NCI-H1694 treated with DMSO at 0.1 percent for 48 hours (cell line): ENCODE results near the gene HOOK1.
"Not testable (repeated sequence)": the region's sequence is repeated elsewhere in the genome, so short reads cannot be mapped to it uniquely, and the experiment has no call there.

ENCODE experiments used
- DNase-seq: peaks from one replicate; lab custom pipeline; 2025; lab: John Stamatoyannopoulos, UW

The HOOK1 gene

GRCh38 chr1:59885160-59885832, 70.5 kb downstream of the HOOK1 start:
- no peak for DNase-seq

DNA sequence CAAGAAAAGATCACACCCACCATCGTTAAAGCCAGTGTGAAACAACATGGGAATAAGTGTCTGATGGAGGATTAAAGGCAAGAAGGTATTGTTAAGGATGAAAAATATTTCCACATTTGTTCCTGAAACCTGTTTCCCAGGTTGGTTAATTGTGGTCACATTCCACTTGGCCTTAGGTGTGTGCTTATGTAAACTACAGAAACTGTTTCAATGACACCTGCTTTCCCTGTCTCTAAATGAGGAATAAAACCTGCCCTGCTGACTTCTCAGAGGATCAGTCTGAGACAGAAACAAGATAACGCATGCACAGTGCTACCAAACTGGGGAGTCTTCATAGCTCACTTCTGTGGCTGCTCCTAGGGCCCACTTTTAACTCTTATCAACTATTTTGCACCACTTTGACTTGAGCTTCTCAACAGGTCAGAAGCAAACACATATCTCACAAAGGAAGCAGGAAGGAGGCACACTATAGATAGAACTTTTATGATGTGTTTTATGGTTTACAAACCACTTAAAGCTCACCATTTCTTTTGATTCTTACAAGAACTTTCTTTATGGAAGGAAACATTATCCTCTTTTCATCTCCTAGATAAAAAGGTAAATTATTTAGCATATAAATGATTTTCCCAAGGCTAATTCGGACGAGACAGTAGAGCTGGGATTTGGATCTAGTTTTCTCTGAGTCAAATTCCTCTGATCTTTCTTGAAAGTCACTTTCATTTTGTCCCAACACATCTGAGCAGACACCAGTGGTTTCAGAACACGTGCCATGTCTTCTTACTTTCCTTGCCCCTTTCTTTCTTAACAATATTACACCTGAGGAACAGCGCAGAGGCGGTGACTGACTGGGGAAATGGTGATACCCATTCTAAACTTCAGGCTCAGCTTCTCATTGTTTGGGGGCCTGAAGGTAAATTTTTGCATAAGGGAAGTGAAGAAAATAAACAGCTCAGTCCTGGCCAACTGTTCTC, 78.4 kb downstream of the HOOK1 start:
- no peak for DNase-seq

- DNase-seq: no peak
These were observed 82.4 kb downstream of the HOOK1 start for GRCh38 chr1:59897165-59897564.

- no peak for DNase-seq
These were observed 84.2 kb downstream of the HOOK1 start for GRCh38 chr1:59898927-59899326.

DNA sequence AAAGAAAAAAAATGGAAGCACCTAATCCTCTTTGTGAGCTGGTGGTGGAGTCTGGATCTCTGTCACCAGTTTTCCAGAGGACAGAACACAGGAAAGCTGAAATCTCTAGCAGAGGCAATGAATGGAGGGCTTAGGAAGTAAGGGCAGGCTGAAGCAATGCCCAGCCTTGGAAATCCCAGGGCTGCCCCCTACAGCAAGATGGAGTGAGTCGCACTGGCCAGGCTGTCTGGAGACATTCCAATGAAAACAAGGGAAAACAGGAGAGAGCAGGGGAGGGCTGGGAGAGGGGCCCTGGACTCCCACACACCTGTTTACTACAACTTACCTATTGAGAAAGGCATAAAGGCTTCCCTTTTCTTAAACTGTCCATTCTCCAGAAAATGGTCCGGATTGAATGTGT, 85.9 kb downstream of the HOOK1 start:
- DNase-seq: no peak

- no peak for DNase-seq
These were observed 87.1 kb downstream of the HOOK1 start for GRCh38 chr1:59901770-59902388.

DNA sequence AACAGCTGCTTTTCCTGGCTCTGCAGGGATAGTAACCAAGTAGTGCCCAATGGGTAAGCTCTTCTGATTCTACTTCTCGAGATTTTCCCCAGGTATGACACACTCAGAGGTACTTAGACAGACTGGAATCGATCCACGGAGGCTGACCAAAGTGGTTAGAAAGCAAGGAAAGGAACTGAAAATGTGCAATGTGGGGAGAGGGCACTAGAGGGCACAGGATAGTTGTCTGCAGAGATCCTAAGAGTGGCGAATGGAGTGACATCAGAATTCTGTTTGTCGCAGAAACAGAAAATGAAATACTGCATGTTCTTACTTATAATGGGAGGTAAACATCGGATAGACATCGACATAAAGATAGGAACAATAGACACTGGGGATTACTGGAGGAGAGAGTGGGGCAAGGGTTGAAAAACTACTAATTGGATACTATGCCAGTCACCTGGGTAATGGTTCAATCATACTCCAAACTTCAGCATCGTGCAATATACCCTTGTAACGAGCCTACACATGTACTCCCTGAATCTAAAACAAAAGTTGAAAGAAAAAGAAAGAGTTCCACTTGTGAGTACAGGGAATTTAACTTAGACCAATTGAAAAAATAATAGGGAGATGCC, 88.5 kb downstream of the HOOK1 start:
- peak; percentile 36 for DNase-seq

- DNase-seq: no peak
These were observed 92.2 kb downstream of the HOOK1 start for GRCh38 chr1:59906931-59907330.

DNA sequence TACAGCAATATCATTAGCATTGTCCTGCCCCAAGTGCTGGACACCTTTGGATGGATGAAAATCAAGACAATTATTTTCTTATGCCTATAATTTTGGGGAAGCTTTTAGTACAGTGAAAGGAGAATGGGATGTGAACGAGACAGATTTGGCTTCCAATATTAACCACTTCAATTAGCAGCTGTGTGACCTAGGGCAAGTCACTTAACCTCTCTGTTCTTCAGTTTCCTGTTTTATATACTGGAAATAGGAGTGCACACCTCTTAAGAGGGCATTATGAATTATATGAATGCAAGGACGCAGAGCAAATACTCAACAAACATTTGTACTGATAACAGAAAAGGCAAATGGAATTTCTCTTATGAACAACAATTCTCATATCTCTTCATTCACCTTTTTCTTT, 93.3 kb downstream of the HOOK1 start:
- no peak for DNase-seq

- DNase-seq: no peak
These were observed 93.9 kb downstream of the HOOK1 start for GRCh38 chr1:59908682-59909081.

DNA sequence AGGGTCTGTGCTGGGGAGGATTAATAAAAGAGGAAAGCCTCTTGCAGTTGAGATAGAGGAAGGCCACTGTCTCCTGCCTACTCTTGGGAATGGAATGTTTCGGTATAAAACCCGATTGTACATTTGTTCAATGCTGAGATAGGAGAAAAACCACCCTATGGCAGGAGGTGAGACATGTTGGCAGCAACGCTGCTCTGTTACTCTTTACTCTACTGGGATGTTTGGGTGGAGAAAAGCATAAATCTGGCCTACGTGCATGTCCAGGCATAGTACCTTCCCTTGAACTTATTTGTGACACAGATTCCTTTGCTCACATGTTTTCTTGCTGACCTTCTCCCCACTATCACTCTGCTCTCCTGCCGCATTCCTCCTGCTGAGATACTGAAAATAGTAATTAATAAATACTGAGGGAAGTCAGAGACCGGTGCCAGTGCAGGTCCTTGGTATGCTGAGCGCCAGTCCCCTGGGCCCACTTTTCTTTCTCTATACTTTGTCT, 100.1 kb downstream of the HOOK1 start:
- DNase-seq: not testable (repeated sequence)

- DNase-seq: no peak
These were observed 100.8 kb downstream of the HOOK1 start for GRCh38 chr1:59915516-59915915.

- no peak for DNase-seq
These were observed 102.5 kb downstream of the HOOK1 start for GRCh38 chr1:59917026-59917784.

DNA sequence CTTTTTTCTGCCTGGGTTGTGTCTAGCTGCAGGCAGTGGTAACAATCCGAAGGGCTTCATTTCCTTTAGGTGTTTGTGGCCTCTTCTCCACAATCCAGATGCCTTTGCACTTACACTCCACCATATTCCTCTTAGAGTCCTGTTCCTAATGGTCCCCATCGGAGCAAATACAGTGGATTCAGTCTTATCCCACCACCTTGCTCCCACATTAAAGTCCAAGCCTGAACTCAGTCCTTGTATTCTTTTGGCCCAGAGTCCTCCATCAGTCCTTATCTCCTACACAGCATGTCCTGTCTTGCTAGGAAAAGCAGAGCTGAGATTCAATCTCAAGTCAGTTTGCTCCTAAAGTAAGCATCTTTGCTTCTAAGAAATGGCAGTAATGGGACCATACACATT, 103.0 kb downstream of the HOOK1 start:
- no peak for DNase-seq

DNA sequence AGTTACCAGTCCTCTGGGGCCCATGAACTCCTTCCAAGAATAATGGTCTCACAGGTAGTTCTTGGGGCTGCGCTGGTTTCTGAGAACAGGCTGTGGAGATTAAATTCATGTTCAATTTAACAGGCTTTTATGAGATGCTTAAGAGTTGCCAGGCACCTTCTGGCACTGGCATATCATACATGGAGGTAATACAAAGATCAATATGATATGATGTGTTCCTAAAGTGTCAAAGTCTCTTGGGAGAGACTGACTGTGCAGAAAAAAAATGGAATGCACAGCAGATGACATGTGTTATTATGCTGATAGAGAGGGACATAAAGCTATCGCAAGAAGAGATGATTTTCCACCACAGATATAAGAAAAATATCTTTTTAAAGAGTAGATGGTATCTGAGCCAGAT, 105.0 kb downstream of the HOOK1 start:
- no peak for DNase-seq

- not testable (repeated sequence) for DNase-seq
These were observed 106.6 kb downstream of the HOOK1 start for GRCh38 chr1:59921258-59921899.

DNA sequence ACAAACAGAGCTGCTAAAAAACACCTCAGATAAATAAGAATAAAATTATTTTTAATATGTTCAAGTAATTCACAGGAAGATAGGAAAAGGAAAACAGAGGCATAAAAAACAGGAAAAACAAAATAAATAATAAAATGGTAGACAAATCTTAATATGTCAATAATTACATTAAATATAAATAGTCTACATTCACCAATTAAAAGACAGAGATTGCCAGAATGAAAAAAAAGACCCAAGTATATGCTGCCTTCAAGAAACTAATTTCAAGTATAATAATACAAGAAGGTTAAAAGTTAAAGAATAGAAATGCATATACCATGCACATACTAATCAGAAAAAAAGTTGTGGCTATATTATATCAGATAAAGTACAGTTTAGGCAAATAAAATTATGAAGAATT, 109.9 kb downstream of the HOOK1 start:
- DNase-seq: no peak
